MM.1S (cell line): ENCODE measurements around the gene ZNF23.

Experiments used
- CTCF ChIP-seq: fragments of 300-600 bp; sonication (generic); IDR thresholded peaks from 2 replicates; pipeline ENCODE4 v1.5.1; 2016; ENCODE audit warnings: antibody characterized with exemption, low read length, mixed read lengths
- EZH2 ChIP-seq: fragments of 300-600 bp; sonication (generic); optimal IDR thresholded peaks from 2 replicates; pipeline ENCODE3; 2017; ENCODE audit warnings: low read depth, mild to moderate bottlenecking, antibody characterized with exemption, low read length, mixed read lengths

DNA sequence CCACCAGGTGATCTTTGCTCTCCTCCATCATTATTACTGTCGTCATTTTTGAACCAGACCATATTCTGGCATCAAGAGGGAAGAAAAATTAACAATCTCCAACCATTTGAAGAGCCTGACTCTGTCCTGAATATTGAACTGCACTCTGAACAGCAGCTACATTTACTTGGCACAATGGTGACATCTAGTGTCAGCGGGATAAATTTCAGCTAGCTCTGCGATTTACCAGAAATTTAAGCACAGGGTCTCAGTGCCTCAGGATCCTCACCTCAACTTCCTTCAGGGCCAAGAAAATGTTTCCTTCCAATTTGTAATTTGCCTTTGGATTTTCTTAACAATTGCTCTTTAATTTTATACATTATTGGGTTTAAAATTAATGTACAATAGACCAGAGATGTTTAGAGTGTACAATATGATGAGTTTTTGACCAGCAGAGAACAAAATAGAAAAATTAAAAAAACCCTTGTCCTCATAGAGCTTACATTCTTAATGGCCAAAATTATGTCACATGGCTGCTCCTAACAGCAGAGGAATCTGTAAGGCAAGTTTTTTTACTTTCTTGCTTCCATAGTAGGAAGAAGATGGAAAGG, 37.8 kb upstream of the ZNF23 start:
- TF ChIP-seq CTCF (peak; percentile 76), EZH2 (no peak)
